HG03039 (cell line): Measurements from ENCODE around the gene POLH.
"Not testable (repeated sequence)": the region's sequence is repeated elsewhere in the genome, so short reads cannot be mapped to it uniquely, and the experiment has no call there.

Source experiments
- ATAC-seq: cut with Tn5 transposase; IDR thresholded peaks from one replicate; pipeline ENCODE4 v1.9.1; 2021; ENCODE audit warnings: mild to moderate bottlenecking, moderate library complexity; ENCODE audit not compliant: unreplicated experiment

Gene POLH

DNA sequence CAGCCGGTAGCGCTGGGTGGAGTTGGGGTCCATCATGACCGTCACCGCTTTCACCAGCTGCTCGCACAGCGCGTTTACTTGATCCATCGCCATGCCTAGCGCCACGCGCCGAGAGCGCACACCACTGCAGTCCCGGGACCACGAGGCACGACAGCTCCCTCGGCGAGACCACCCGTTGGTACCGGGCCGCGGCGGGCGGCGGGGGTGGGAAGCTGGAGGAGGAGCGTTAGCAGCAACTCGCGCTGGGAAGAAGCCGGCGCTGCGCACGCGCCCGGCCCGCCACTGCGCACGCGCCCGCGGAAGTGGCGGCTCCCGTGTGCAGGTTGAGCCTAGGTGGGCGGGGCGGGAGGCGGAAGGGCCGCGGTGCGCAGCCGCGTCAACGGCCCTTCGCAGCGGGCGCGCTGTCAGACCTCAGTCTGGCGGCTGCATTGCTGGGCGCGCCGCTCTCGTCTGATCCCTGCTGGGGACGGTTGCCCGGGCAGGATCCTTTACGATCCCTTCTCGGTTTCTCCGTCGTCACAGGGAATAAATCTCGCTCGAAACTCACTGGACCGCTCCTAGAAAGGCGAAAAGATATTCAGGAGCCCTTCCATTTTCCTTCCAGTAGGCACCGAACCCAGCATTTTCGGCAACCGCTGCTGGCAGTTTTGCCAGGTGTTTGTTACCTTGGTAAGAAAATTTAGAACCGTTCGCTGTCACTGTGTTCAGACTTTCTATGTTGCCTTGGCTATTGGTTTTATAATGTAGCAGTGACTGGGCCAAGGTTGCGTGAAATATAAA is at the start of gene POLH, which contains the start of gene XPO5:
POLH (plus strand) TSS at position 414 of the 780 bp plus-strand sequence. CDS start 6,135 bp downstream, outside the sequence.
XPO5 (minus strand) TSS at position 267 of the 780 bp plus-strand sequence; CDS start at position 93, 174 bp downstream.
- peak; percentile 90 for ATAC-seq

- ATAC-seq: no peak
Observed at GRCh38 chr6:43532201-43532600, 43.8 kb upstream of the POLH start.

- ATAC-seq: not testable (repeated sequence)
Observed at GRCh38 chr6:43538986-43539385, 37.0 kb upstream of the POLH start.

DNA sequence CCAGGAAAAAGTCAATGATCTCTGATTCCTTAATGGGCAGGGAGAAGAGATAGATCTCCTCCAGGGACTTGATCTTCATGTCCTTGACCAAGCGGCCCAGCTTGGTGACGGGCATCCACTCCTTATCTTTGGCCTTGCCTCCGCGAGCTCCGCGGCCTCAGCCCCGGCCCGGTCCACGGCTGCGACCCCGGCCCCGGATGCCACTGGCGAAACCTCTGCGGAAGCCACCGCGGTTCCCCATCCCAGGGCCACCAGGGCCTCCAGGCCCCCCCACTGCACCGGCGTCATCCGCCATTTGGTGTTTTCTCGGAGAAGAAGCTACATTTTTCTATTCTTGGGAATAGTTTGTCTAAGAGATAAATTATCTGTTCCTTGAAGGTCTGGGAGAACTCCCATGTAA is 36.6 kb upstream of the POLH start:
- ATAC-seq: not testable (repeated sequence)

- no peak for ATAC-seq
Observed at GRCh38 chr6:43540507-43540906, 35.5 kb upstream of the POLH start.

DNA sequence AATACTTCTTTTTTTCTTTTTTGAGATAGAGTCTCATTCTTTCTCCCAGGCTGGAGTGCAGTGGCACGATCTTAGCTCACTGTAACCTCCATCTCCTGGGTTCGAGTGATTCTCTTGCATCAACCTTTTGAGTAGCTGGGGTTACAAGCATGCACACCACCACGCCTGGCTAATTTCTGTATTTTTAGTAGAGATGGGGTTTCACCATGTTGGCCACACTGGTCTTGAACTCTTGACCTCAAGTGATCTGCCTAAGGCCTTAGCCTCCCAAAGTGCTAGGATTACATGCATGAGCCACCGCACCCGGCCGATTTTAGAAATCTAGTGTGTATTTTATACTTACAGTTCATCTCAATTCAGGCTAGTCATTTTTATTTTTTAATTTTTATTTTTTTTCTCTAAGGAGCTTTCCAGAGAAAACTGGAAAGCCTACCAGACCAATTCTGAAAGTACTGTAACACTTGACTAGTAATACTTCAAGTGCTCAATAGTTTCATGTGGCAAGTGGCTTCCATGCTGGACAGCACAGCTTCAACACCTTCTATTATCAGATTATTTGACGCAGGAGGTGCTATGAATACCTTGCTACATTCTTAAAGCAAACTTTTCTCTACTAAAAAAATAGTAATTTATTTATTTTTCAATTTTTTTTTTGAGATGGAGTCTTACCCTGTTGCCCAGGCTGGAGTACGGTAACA is 34.1 kb upstream of the POLH start:
- ATAC-seq: no peak

DNA sequence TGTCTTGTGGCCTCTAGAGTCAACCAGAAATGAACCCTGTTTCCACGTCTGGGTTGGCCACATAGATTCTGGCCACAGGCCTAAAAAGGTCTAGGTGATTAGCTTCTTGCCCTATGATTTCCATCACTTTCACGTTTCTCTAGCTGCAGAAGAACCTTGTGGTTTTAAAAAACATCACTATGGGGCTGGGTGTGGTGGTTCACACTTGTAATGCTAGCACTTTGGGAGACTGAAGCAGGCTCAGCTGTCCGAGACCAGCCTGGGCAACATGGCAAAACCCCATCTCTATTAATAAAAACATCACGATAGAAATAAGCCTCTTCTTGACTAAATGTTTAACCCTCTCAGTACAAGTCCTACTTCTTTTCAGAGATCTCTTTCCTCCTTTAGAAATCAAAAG is 31.5 kb upstream of the POLH start:
- ATAC-seq: no peak

GRCh38 chr6:43547222-43547621 is 28.8 kb upstream of the POLH start:
- no peak for ATAC-seq

GRCh38 chr6:43557620-43558019 is 18.4 kb upstream of the POLH start:
- ATAC-seq: not testable (repeated sequence)

DNA sequence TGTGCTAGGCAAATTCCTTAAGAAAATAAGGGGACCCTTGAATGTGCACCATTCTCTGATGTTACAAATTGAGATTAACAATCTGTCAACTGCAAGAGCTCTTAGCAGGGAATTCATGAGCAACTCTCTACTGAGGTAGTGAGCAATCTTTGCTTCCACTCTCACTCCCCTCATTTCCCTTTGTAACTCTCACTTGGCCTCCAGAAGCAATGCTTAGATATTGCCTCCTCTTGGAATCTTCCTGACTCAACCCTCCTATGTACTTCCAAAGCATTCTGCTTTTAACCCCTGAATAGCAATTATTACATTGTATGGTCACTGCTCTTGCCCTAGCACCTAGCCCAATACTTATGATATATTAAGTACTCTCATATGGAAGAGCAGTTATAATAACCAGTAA is 16.7 kb upstream of the POLH start:
- no peak for ATAC-seq

GRCh38 chr6:43570876-43571441 is 5.0 kb upstream of the POLH start:
- ATAC-seq: no peak

DNA sequence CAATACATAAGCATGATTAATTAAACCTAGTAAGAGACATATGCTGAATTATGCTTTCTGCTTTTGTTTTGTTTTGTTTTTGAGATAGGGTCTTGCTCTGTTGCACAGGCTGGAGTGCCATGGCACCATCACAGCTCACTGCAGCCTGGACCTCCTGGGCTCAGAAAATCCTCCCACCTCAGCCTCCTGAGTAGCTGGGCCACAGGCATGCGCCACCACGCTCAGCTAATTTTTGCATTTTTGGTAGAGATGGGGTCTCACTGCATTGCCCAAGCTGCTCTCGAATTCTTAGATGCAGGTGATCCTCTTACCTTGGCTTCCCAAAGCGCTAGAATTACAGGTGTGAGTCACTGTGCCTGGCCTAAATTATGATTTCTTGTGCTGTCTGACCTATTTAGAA is 4.0 kb upstream of the POLH start:
- no peak for ATAC-seq

GRCh38 chr6:43575105-43575771 is 747 bp upstream of the POLH start:
- ATAC-seq: peak; percentile 34

GRCh38 chr6:43578748-43579147 is 2.8 kb downstream of the POLH start:
- no peak for ATAC-seq

- ATAC-seq: no peak
Observed at GRCh38 chr6:43579171-43579570, 3.2 kb downstream of the POLH start.

DNA sequence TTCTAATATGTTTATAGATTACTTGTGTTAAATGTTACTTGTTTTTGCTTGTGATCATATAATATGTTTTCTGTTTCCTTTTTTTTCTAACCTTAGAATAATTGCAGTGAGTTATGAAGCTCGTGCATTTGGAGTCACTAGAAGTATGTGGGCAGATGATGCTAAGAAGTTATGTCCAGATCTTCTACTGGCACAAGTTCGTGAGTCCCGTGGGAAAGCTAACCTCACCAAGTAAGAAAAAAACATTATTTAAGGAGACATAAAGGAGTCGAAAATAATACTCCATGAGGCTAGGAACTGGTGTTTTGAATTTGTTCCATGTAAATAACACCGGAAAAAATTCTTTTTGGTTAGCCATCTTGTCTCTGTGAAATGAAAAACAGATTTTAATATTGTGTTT is 6.9 kb downstream of the POLH start:
- no peak for ATAC-seq

DNA sequence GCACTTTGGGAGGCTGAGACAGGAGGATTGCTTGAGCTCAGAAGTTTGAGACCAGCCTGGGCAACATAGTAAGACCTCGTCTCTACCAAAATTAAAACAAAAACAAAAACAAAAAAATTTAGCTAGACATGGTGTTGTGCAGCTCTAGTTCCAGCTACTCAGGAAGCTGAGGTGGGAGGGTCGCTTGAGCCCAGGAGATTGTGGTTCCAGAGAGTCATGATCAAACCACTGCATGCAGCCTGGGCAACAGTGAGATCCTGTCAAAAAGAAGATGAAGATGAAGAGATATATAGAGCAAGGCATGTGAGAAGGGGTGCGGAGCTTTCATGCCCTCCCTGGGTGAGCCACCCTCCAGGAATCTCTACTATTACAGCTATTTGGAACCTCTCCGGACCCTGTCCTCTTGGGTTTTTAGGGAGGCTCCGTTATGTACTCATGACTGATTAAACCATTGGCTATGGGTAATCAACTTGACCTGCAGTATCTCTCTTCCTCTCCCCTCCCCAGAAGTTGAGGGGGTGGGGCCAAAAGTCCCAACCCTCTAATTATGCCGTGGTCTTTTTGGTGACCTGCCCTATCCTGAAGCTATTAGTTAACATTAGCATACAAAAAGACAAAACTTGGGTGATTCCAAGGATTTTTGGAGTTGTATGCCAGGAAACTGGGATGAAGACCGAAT is 9.0 kb downstream of the POLH start:
- no peak for ATAC-seq

DNA sequence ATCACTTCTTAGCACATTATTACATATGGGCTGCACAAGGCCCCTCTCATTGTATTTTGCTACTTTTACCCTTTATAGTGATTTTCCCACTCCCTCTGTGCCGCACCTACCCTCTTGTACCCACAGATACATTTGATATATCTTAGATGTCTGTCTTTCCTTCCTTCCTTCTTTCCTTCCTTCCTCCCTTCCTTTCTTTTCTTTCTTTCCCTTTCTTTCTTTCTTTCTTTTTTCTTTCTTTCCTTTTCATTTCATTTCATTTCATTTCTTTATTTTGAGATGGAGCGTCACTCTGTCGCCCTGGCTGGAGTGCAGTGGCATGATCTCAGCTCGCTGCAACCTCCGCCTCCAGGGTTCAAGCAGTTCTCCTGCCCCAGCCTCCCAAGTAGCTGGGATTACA is 12.2 kb downstream of the POLH start:
- no peak for ATAC-seq

DNA sequence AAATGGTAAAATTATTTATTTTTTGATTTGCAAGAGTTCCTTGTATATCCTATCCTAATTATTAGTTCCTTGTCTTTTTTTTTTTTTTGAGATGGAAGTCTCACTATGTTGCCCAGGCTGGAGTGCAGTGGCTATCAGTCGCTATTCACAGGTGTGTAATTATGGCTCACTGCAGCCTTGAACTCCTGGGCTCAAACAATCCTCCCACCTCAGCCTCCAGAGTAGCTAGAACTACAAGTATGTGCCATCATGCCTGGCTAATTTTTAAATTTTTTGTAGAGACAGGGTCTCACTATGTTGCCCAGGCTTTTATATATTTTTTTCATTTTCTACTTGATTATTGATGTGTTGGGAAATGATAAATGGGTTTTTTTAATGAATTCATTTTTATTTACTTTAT is 13.6 kb downstream of the POLH start:
- not testable (repeated sequence) for ATAC-seq

- no peak for ATAC-seq
Observed at GRCh38 chr6:43593938-43594337, 18.0 kb downstream of the POLH start.

DNA sequence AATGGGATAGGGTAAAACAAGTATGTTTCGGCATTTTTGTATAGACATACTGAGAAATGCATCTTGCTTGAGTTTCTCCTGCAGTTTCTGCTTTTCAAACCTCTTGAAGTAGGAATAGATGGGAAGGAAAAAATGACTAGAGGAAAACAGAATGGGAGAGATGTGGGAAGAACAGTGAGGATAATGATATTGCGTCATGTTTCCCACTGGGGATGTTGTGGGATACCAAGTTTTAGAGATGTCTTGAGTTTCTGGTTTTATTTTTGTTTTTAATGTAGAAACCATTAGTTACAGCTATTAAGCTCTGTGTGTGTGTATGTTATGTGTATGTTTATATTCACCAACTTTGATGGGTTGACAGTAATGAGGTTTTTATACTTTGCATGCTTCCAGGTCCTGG is 24.6 kb downstream of the POLH start:
- ATAC-seq: no peak
